B cell (primary cell): Measurements from ENCODE around the gene FBXO24. TPM values are rescaled to one million over a fixed set of nuclear protein-coding genes. Genes with fewer than 3 reads are reported as not detected.
"Not testable (repeated sequence)": the region's sequence is repeated elsewhere in the genome, so short reads cannot be mapped to it uniquely, and the experiment has no call there.

Experiments used
- ATAC-seq: fragments of 200-7000 bp; cut with Tn5 transposase; one replicate; pipeline ENCODE4 v1.10.0; 2021; ENCODE audit warnings: low read depth, mild to moderate bottlenecking, moderate number of reproducible peaks, moderate library complexity
- CTCF ChIA-PET: fragments of 350-600 bp; sonication (Branson Sonifier 250); formaldehyde crosslinking; loops from one replicate; lab custom pipeline; 2021; ENCODE audit warnings: antibody characterized with exemption, inconsistent platforms; lab: Charles Lee
- POLR2A ChIA-PET: fragments of 350-600 bp; sonication (Branson Sonifier 250); formaldehyde crosslinking; loops from one replicate; lab custom pipeline; 2021; ENCODE audit warnings: antibody characterized with exemption; lab: Charles Lee
- DNase-seq: peaks from one replicate; pipeline ENCODE4 v3.0.0; 2013
- H2AFZ ChIP-seq: 2 replicates; pipeline ENCODE4 v1.6.1; 2012; ENCODE audit warnings: mild to moderate bottlenecking, low read depth, low read length; ENCODE audit not compliant: insufficient read depth, poor library complexity, severe bottlenecking
- H3K27ac ChIP-seq, 2 donors: 1 replicate in 1 of 2; 2 replicates in 1 of 2; pipeline ENCODE4 v1.5.1; 2012 to 2013; ENCODE audit warnings: low read length in 2 of 2, mild to moderate bottlenecking in 2 of 2, moderate library complexity in 1 of 2
- H3K27me3 ChIP-seq, 4 experiments: fragments of 200-600 bp in 1 of 4; sonication (generic) in 1 of 4; replicated peaks in 1 of 4; 1 replicate in 2 of 4; 2 replicates in 2 of 4; pipeline versions ENCODE4 v1.6.1 to v1.7.0; 2013 to 2016; ENCODE audit warnings: low read length in 3 of 4, mild to moderate bottlenecking in 2 of 4, mixed read lengths in 1 of 4, moderate library complexity in 1 of 4; ENCODE audit not compliant: insufficient read depth in 4 of 4, control insufficient read depth in 3 of 4; ENCODE audit errors: control extremely low read depth in 1 of 4
- H3K36me3 ChIP-seq, 2 experiments: replicated peaks in 1 of 2; 1 replicate in 1 of 2; 2 replicates in 1 of 2; pipeline versions ENCODE4 v1.6.1 to v1.7.1; 2013; ENCODE audit warnings: low read length in 1 of 2; ENCODE audit not compliant: insufficient read depth in 2 of 2, control insufficient read depth in 1 of 2; ENCODE audit errors: control extremely low read depth in 1 of 2, extremely low read depth in 1 of 2
- H3K4me1 ChIP-seq, 2 donors: fragments of 200-600 bp in 1 of 2; sonication (generic) in 1 of 2; 1 replicate in 1 of 2; 2 replicates in 1 of 2; pipeline versions ENCODE4 v1.5.1 to v1.6.1; 2013 to 2017; ENCODE audit warnings: low read length in 2 of 2; ENCODE audit not compliant: control insufficient read depth in 2 of 2, insufficient read depth in 2 of 2
- H3K4me2 ChIP-seq: replicated peaks from 2 replicates; pipeline ENCODE3; 2012; ENCODE audit warnings: mild to moderate bottlenecking, low read depth, low read length; ENCODE audit not compliant: poor library complexity, severe bottlenecking
- H3K4me3 ChIP-seq, 5 experiments: fragments of 200-600 bp in 1 of 5; sonication (generic) in 1 of 5; 1 replicate in 3 of 5; 2 replicates in 2 of 5; pipeline versions ENCODE4 v1.5.1 to v1.7.0; 2011 to 2016; ENCODE audit warnings: low read length in 4 of 5, mild to moderate bottlenecking in 4 of 5, low read depth in 2 of 5, control low read depth in 1 of 5, moderate library complexity in 1 of 5; ENCODE audit not compliant: insufficient read depth in 1 of 5; ENCODE audit errors: control extremely low read depth in 1 of 5, extremely low read depth in 1 of 5
- H3K79me2 ChIP-seq: fragments of 200-600 bp; sonication (generic); one replicate; pipeline ENCODE4 v1.6.0; 2016; ENCODE audit warnings: low read length; ENCODE audit not compliant: control insufficient read depth, insufficient read depth
- H3K9ac ChIP-seq: fragments of 200-600 bp; sonication (generic); 2 replicates; pipeline ENCODE4 v1.6.1; 2017; ENCODE audit warnings: mild to moderate bottlenecking, low read length, moderate library complexity
- H3K9me3 ChIP-seq, 3 donors: one replicate each; pipeline versions ENCODE4 v1.6.1 to v1.7.1; 2013; ENCODE audit warnings: low read length in 2 of 3; ENCODE audit not compliant: control insufficient read depth in 2 of 3, insufficient read depth in 1 of 3; ENCODE audit errors: control extremely low read depth in 1 of 3
- H4K20me1 ChIP-seq: 2 replicates; pipeline ENCODE4 v1.6.0; 2012; ENCODE audit warnings: mild to moderate bottlenecking, low read length; ENCODE audit not compliant: insufficient read depth, control insufficient read depth, poor library complexity, severe bottlenecking
- H3K27ac Mint-ChIP-seq: one replicate; pipeline ENCODE4 v1.8.0; 2021; ENCODE audit warnings: mixed read lengths
- H3K27me3 Mint-ChIP-seq: one replicate; pipeline ENCODE4 v1.8.0; 2021; ENCODE audit warnings: mixed read lengths
- H3K4me1 Mint-ChIP-seq: one replicate; pipeline ENCODE4 v1.8.0; 2021; ENCODE audit warnings: mixed read lengths
- H3K4me3 Mint-ChIP-seq: one replicate; pipeline ENCODE4 v1.8.0; 2021; ENCODE audit warnings: mixed read lengths
- H3K9me3 Mint-ChIP-seq: one replicate; pipeline ENCODE4 v1.8.0; 2022; ENCODE audit warnings: mixed read lengths; ENCODE audit not compliant: insufficient read depth
- EZH2 ChIP-seq: IDR thresholded peaks from 2 replicates; pipeline ENCODE4 v1.6.1; 2012; ENCODE audit warnings: borderline replicate concordance, low read depth, mild to moderate bottlenecking, moderate library complexity, low read length; ENCODE audit not compliant: insufficient read depth, poor library complexity, severe bottlenecking
- WGBS: methylation state at CpG from one replicate; pipeline ENCODE4 v1.1.5; 2013; ENCODE audit warnings: missing lambda C conversion rate; ENCODE audit not compliant: insufficient coverage; 5-methylcytosine and 5-hydroxymethylcytosine counted together
- intact Hi-C: fragments of 100-400 bp; cut with micrococcal nuclease; formaldehyde crosslinking; loops from one replicate; pipeline ENCODE4 v1.10.0; 2022
- polyA plus RNA-seq: library from polyadenylated mRNA; depleted of rRNA; stranded (reverse); fragments of >200 nt; gene quantifications from 2 replicates; pipeline ENCODE4 v1.2.3, GENCODE V29; 2012
- total RNA-seq, 2 donors: library from RNA; stranded (reverse); fragments of 120-200 nt in 1 of 2; gene quantifications; 1 replicate in 1 of 2; 2 replicates in 1 of 2; pipeline versions ENCODE4 v1.2.3 to v1.2.4, GENCODE V29; 2013 to 2022
- TF ChIP-seq, protein P1 (sequence below): fragments of 200-600 bp; IDR thresholded peaks from one replicate; pipeline ENCODE4 v1.8.0; 2022; ENCODE audit warnings: antibody characterized with exemption, mild to moderate bottlenecking

FBXO24 gene
- total and polyA plus RNA-seq, 2 donors (not counting 1 experiment from before 2014, with no cell fraction given), result 1.2 to 1.6 TPM

DNA sequence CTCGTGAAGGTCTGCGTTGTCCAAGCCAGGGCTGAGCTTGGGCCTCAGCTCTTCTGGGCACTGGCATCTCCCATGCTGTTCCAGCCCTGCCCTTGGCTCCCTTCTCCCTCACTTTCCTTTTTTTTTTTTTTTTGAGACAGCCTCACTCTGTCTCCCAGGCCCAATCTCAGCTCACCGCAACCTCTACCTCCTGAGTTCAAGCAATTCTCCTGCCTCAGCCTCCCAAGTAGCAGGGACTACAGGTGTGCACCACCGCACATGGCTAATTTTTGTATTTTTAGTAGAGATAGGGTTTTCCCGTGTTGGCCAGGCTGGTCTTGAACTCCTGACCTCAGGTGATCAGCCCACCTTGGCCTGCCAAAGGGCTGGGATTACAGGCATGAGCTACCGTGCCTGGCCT is 21.7 kb upstream of the FBXO24 start:
- not testable (repeated sequence) for H3K9me3 Mint-ChIP-seq, ATAC-seq, H3K27ac Mint-ChIP-seq, H2AFZ ChIP-seq, H3K4me2 ChIP-seq, H3K27me3 Mint-ChIP-seq, H3K9me3 ChIP-seq, H3K79me2 ChIP-seq, H3K9ac ChIP-seq, H3K4me3 Mint-ChIP-seq, H4K20me1 ChIP-seq, H3K36me3 ChIP-seq, H3K4me3 ChIP-seq, H3K27ac ChIP-seq, H3K27me3 ChIP-seq, DNase-seq
- CTCF ChIA-PET, result interaction anchor here (0.6 to 9.8 kb wide), 25 partner anchors 10 to 285 kb away, joined by 3 to 226 read pairs (median 4); partner anchors contain the start of genes AGFG2, FBXO24, GIGYF1 and LRCH4
- POLR2A ChIA-PET, result interaction anchor here (0.7 to 1.6 kb wide), 3 partner anchors 20 to 25 kb away, joined by 3 to 5 read pairs (median 4); partner anchors contain the start of genes FBXO24 and LRCH4
- H3K4me1 ChIP-seq, result peaks cover 25 to 34% of the 10 kb centered on the region in 2 donors
- intact Hi-C loops, result loop anchor here (1.0 kb wide), 5 partner anchors 24 to 288 kb away; partner anchors contain the start of gene SLC12A9
- peaks cover 31% of the 10 kb centered on the region for H3K4me1 Mint-ChIP-seq
- WGBS, result 86% methylated on average over 3 of the region's 6 CpGs

DNA sequence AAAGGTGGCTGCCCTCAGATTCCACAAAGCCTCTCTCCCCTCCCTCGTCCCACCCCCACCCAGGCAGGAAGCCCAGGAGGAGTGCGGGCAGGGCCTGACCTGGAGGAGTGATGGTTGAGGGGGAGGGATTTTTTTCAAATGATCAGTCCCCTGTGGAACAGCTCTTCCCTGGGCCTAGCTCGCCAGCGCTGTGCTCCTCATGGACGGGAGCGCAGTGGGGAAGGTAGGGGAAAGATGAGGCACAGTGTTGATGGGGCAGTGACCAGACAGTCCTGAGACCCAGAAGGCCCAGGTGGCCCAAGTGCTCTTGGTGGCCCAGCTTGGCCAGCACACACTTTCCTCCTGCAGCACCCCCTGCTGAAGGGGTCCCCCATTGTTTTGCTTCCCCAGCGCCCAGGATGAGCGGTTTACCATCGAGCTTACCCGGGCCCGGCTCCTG is 21.0 kb upstream of the FBXO24 start:
- Histone ChIP-seq H3K27me3 (no peaks in the 10 kb centered on the region), H3K4me3 (no peak overlapping the region), H2AFZ (no peak overlapping the region), H3K79me2 (no peaks in the 10 kb centered on the region), H3K4me2 (no peak overlapping the region), H3K9ac (no peak overlapping the region), H3K27ac (no peak overlapping the region), H3K4me1 (peaks cover 28 to 36% of the 10 kb centered on the region in 2 donors), H4K20me1 (no peaks in the 10 kb centered on the region), H3K36me3 (peaks cover 0 to 8% of the 10 kb centered on the region in 2 experiments), H3K9me3 (no peaks in the 10 kb centered on the region)
- TF ChIP-seq EZH2, result no peak
- TF ChIP-seq, protein P1, sequence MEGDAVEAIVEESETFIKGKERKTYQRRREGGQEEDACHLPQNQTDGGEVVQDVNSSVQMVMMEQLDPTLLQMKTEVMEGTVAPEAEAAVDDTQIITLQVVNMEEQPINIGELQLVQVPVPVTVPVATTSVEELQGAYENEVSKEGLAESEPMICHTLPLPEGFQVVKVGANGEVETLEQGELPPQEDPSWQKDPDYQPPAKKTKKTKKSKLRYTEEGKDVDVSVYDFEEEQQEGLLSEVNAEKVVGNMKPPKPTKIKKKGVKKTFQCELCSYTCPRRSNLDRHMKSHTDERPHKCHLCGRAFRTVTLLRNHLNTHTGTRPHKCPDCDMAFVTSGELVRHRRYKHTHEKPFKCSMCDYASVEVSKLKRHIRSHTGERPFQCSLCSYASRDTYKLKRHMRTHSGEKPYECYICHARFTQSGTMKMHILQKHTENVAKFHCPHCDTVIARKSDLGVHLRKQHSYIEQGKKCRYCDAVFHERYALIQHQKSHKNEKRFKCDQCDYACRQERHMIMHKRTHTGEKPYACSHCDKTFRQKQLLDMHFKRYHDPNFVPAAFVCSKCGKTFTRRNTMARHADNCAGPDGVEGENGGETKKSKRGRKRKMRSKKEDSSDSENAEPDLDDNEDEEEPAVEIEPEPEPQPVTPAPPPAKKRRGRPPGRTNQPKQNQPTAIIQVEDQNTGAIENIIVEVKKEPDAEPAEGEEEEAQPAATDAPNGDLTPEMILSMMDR, result no peak
- Mint-ChIP-seq H3K9me3 (no peaks in the 10 kb centered on the region), H3K4me1 (peaks cover 33% of the 10 kb centered on the region), H3K4me3 (no peak overlapping the region), H3K27me3 (no peaks in the 10 kb centered on the region), H3K27ac (no peak overlapping the region)
- intact Hi-C loops, result no loop called here
- WGBS, result 97% methylated on average over 4 of the region's 11 CpGs
- DNase-seq, result no peak
- CTCF ChIA-PET, result interaction anchor here (0.6 to 9.8 kb wide), 20 partner anchors 11 to 571 kb away, joined by 3 to 226 read pairs (median 4); partner anchors contain the start of genes AGFG2, FBXO24, GIGYF1 and LRCH4
- ATAC-seq, result no peak
- POLR2A ChIA-PET, result interaction anchor here (1.0 to 1.4 kb wide), 2 partner anchors 19 to 23 kb away, joined by 3 to 5 read pairs; no protein-coding TSS in a partner anchor
